ENCODE measurements around the gene MBD3.

Gene MBD3

GRCh38 chr19:1618157-1619093 is 25.8 kb upstream of the MBD3 start:
- DNase-seq: no peak

- DNase-seq: no peak
Measured at GRCh38 chr19:1616875-1617274, 24.2 kb upstream of the MBD3 start.

- no peak for DNase-seq
Measured at GRCh38 chr19:1616396-1616795, 23.7 kb upstream of the MBD3 start.

- no peak for DNase-seq
Measured at GRCh38 chr19:1615156-1615765, 22.6 kb upstream of the MBD3 start.

- no peak for DNase-seq
Measured at GRCh38 chr19:1613808-1614570, 21.3 kb upstream of the MBD3 start.

- DNase-seq: no peak
Measured at GRCh38 chr19:1613146-1613545, 20.5 kb upstream of the MBD3 start.

GRCh38 chr19:1612114-1613086 is 19.7 kb upstream of the MBD3 start:
- DNase-seq: no peak

- no peak for DNase-seq
Measured at GRCh38 chr19:1611353-1611752, 18.7 kb upstream of the MBD3 start.

GRCh38 chr19:1610579-1610978 is 17.9 kb upstream of the MBD3 start:
- DNase-seq: no peak

GRCh38 chr19:1609680-1610474 is 17.2 kb upstream of the MBD3 start:
- DNase-seq: no peak

- no peak for DNase-seq
Measured at GRCh38 chr19:1609103-1609396, 16.4 kb upstream of the MBD3 start.

- DNase-seq: no peak
Measured at GRCh38 chr19:1608359-1609102, 15.9 kb upstream of the MBD3 start.

- DNase-seq: no peak
Measured at GRCh38 chr19:1606138-1606651, 13.5 kb upstream of the MBD3 start.

- DNase-seq: peak; percentile 90 to 92
Measured at GRCh38 chr19:1605236-1606137, 12.8 kb upstream of the MBD3 start, which contains the start of gene UQCR11. Gene UQCR11 (minus strand): TSS chr19:1605462. CDS start chr19:1605409, 53 bp downstream.

- no peak for DNase-seq
Measured at GRCh38 chr19:1602091-1602707, 9.5 kb upstream of the MBD3 start.

- DNase-seq: peak in 1 of 2 donors; percentile 61
Measured at GRCh38 chr19:1601613-1602064, 9.0 kb upstream of the MBD3 start.

GRCh38 chr19:1599460-1599846 is 6.8 kb upstream of the MBD3 start:
- no peak for DNase-seq

- DNase-seq: no peak
Measured at GRCh38 chr19:1598777-1599459, 6.3 kb upstream of the MBD3 start.

- DNase-seq: no peak
Measured at GRCh38 chr19:1593501-1593772, 772 bp upstream of the MBD3 start.

All from inflammatory macrophage treated with lipopolysaccharide for 1 hour (primary cell).